ENCODE data around the gene NUP210. TPM values are rescaled to one million over a fixed set of nuclear protein-coding genes. Genes with fewer than 3 reads are reported as not detected.
A peak's percentile ranks its signal among the peaks of the same experiment; 100 is the strongest.

Gene NUP210
- total RNA-seq, 1 donor: under 0.01 TPM

- no peak for DNase-seq (ENCODE audit: insufficient read length, low spot score, missing footprints)
- no peak for TF ChIP-seq CTCF (IDR thresholded peaks at IDR 0.05; ENCODE audit: extremely low read depth, low read depth, low read length)
- H3K4me3 ChIP-seq (ENCODE audit: insufficient read depth, low read length): no peak overlapping the region
- H3K9me3 ChIP-seq (ENCODE audit: low read depth, low read length): no peaks in the 10 kb centered on the region
- no peaks in the 10 kb centered on the region for H3K79me2 ChIP-seq (ENCODE audit: insufficient read depth, low read length)
- peaks cover 5% of the 10 kb centered on the region for H3K27me3 ChIP-seq (ENCODE audit: insufficient read depth, low read length)
- no peaks in the 10 kb centered on the region for H4K20me1 ChIP-seq (ENCODE audit: insufficient read depth, low read length)
- no peaks in the 10 kb centered on the region for H3K4me1 ChIP-seq (ENCODE audit: insufficient read depth, low read length)
- no peak overlapping the region for H3K27ac ChIP-seq (ENCODE audit: low read depth, low read length)
- H2AFZ ChIP-seq (ENCODE audit: low read length): no peak overlapping the region
- H3K4me2 ChIP-seq (ENCODE audit: insufficient read depth, low read length): no peak overlapping the region
- H3K36me3 ChIP-seq (ENCODE audit: insufficient read depth, low read length): no peaks in the 10 kb centered on the region
Observed at GRCh38 chr3:13425689-13426088, 5.6 kb upstream of the NUP210 start.

GRCh38 chr3:13424865-13425617 is 4.9 kb upstream of the NUP210 start:
- no peak overlapping the region for H3K4me3 ChIP-seq (ENCODE audit: insufficient read depth, low read length)
- H2AFZ ChIP-seq (ENCODE audit: low read length): no peak overlapping the region
- no peaks in the 10 kb centered on the region for H3K36me3 ChIP-seq (ENCODE audit: insufficient read depth, low read length)
- H3K4me1 ChIP-seq (ENCODE audit: insufficient read depth, low read length): no peaks in the 10 kb centered on the region
- H3K27ac ChIP-seq (ENCODE audit: low read depth, low read length): no peak overlapping the region
- DNase-seq (ENCODE audit: insufficient read length, low spot score, missing footprints): peak; percentile 38
- H3K9me3 ChIP-seq (ENCODE audit: low read depth, low read length): no peaks in the 10 kb centered on the region
- H3K27me3 ChIP-seq (ENCODE audit: insufficient read depth, low read length): peaks cover 6% of the 10 kb centered on the region
- no peaks in the 10 kb centered on the region for H4K20me1 ChIP-seq (ENCODE audit: insufficient read depth, low read length)
- no peaks in the 10 kb centered on the region for H3K79me2 ChIP-seq (ENCODE audit: insufficient read depth, low read length)
- no peak for TF ChIP-seq CTCF (IDR thresholded peaks at IDR 0.05; ENCODE audit: extremely low read depth, low read depth, low read length)
- H3K4me2 ChIP-seq (ENCODE audit: insufficient read depth, low read length): no peak overlapping the region

- H3K4me1 ChIP-seq (ENCODE audit: insufficient read depth, low read length): no peaks in the 10 kb centered on the region
- H4K20me1 ChIP-seq (ENCODE audit: insufficient read depth, low read length): no peaks in the 10 kb centered on the region
- no peaks in the 10 kb centered on the region for H3K36me3 ChIP-seq (ENCODE audit: insufficient read depth, low read length)
- no peaks in the 10 kb centered on the region for H3K9me3 ChIP-seq (ENCODE audit: low read depth, low read length)
- H3K4me2 ChIP-seq (ENCODE audit: insufficient read depth, low read length): no peak overlapping the region
- no peak for TF ChIP-seq CTCF (IDR thresholded peaks at IDR 0.05; ENCODE audit: extremely low read depth, low read depth, low read length)
- no peak overlapping the region for H3K27ac ChIP-seq (ENCODE audit: low read depth, low read length)
- DNase-seq (ENCODE audit: insufficient read length, low spot score, missing footprints): peak; percentile 31
- H3K27me3 ChIP-seq (ENCODE audit: insufficient read depth, low read length): peaks cover 7% of the 10 kb centered on the region
- H2AFZ ChIP-seq (ENCODE audit: low read length): no peak overlapping the region
- no peaks in the 10 kb centered on the region for H3K79me2 ChIP-seq (ENCODE audit: insufficient read depth, low read length)
- no peak overlapping the region for H3K4me3 ChIP-seq (ENCODE audit: insufficient read depth, low read length)
Observed at GRCh38 chr3:13424141-13424844, 4.2 kb upstream of the NUP210 start.
